Upper lobe of right lung (tissue), 1 donor: ENCODE data around the gene IFITM10. TPM values are rescaled to one million over a fixed set of nuclear protein-coding genes. Genes with fewer than 3 reads are reported as not detected.

Experiments used
- ATAC-seq: fragments of 200-7000 bp; cut with Tn5 transposase; one replicate; pipeline ENCODE4 v1.9.1; 2020; ENCODE audit warnings: mild to moderate bottlenecking, moderate library complexity
- DNase-seq: peaks from one replicate; pipeline ENCODE4 v3.0.0-alpha.2; 2020
- H3K27ac ChIP-seq: fragments of 200-600 bp; one replicate; pipeline ENCODE4 v1.8.0; 2022
- H3K27me3 ChIP-seq: fragments of 200-600 bp; one replicate; pipeline ENCODE4 v1.8.0; 2022; ENCODE audit warnings: mild to moderate bottlenecking
- H3K36me3 ChIP-seq: fragments of 200-600 bp; one replicate; pipeline ENCODE4 v1.8.0; 2022
- H3K4me1 ChIP-seq: fragments of 200-600 bp; one replicate; pipeline ENCODE4 v1.8.0; 2022
- H3K4me3 ChIP-seq: fragments of 200-600 bp; one replicate; pipeline ENCODE4 v1.8.0; 2022; ENCODE audit warnings: mild to moderate bottlenecking
- H3K9me3 ChIP-seq: fragments of 200-600 bp; one replicate; pipeline ENCODE4 v1.8.0; 2022
- CTCF ChIP-seq: fragments of 200-600 bp; IDR thresholded peaks from one replicate; pipeline ENCODE4 v1.8.0; 2022; ENCODE audit warnings: antibody characterized with exemption
- intact Hi-C: fragments of 100-400 bp; cut with DNase I; formaldehyde crosslinking; loops from one replicate; pipeline ENCODE4 v1.11.0; 2022
- total RNA-seq: library from RNA; stranded (reverse); fragmentation: NEBNext Ultra II Directional; extraction: Animal tissue kit (Norgen Biotek cat#: 25700); gene quantifications from one replicate; pipeline ENCODE4 v1.2.1, GENCODE V29; 2021
- donor health status: DM: no; HTN: yes; CAD: no; lungs with severe emphysema.

IFITM10 gene
- total RNA-seq, 1 donor from 2014 or later = 7.9 TPM

DNA sequence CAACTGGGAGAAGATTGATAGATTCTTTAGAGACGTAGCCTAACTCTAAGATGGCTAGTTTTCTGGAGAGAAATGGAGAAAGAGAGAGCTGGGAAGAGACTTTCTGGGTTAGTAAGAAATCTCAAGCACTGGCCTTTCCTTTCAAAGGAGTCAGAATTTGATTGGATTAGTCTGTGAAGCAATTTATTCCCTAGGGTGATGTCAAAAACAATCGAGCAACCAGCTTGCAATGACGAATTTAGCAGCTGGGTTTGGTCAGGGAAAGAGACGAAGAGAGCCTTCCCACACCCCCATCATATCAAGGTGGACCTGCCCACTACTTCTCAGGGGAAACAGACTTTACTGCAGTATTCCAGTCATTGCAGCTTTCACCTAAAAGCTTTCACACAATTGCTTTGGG is 42.6 kb downstream of the IFITM10 start:
- Histone ChIP-seq H3K27me3 (peaks cover 14% of the 10 kb centered on the region), H3K4me1 (no peaks in the 10 kb centered on the region), H3K9me3 (no peaks in the 10 kb centered on the region), H3K27ac (no peak overlapping the region), H3K36me3 (no peaks in the 10 kb centered on the region), H3K4me3 (no peak overlapping the region)
- ATAC-seq (no peak), DNase-seq (no peak)
- intact Hi-C loops = no loop called here
- TF ChIP-seq CTCF = no peak

GRCh38 chr11:1706634-1707400 is 43.6 kb downstream of the IFITM10 start:
- H3K4me3 ChIP-seq = no peak overlapping the region
- no peaks in the 10 kb centered on the region for H3K4me1 ChIP-seq
- H3K27me3 ChIP-seq = peaks cover 11% of the 10 kb centered on the region
- intact Hi-C loops = no loop called here
- H3K36me3 ChIP-seq = no peaks in the 10 kb centered on the region
- no peaks in the 10 kb centered on the region for H3K9me3 ChIP-seq
- peak; percentile 26 for TF ChIP-seq CTCF
- ATAC-seq = peak; percentile 59
- DNase-seq = no peak
- no peak overlapping the region for H3K27ac ChIP-seq

DNA sequence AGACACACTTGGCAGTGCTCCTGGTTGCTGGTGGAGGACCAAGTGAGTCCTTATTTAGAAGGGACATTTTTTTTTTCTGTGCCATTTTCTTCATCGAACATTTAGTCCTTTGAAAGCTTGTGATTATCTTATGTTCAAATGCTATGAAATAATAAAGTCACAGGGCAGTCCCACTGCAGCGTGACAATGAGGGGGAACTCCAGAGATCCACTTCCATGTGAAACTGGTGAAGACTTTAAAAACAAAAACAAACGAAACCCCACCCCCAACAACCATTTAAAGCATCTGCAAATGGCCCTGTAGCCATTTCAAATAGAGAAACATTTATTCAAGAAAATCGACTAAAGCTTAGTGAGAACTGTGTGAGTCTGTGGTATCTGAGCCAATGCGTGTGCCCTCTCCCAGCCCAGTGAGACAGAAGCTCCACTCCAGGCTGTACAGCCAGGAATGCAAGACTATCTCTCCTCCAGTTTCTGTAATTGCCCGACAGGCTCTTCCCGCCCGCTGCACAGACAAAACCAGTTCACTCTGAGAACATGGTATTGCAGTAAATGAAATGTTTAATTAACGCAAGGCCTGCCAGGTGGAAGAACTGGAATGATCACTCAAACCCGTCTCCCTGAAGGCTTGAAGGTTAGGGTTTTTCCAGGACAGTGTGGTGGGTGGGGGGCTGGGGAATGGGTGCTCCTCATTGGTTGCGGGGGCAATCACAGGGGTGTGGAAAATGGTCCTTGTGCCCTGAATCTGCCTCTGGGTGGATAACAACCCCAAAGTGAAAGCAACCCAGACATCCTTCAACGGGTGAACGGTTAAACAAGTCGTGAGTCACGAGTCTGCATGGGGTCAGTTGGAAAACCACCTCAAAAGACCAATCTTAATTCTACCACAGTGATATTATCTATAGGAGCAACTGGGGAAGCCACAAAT is 45.0 kb downstream of the IFITM10 start:
- no peak for ATAC-seq

DNA sequence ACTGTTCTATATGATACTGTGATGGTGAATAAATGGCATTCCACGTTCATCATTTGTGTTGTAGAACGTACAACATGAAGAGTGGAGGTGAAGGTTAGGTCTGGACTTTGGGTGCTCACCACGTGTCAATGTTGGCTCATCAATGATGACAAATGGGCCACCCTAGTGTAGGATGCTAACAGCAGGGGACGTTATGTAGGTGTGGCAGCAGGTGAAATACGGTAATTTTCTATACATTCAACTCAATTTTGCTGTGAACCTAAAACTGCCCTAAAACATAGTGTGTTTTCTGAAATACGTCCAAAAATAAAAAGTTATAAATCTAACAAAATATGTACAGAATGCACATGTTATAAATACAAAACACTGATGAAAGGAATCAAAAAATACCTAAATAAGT is 47.2 kb downstream of the IFITM10 start:
- TF ChIP-seq CTCF = no peak
- H3K27ac ChIP-seq = no peak overlapping the region
- intact Hi-C loops = no loop called here
- peaks cover 5% of the 10 kb centered on the region for H3K27me3 ChIP-seq
- DNase-seq (no peak), ATAC-seq (no peak)
- H3K9me3 ChIP-seq = no peaks in the 10 kb centered on the region
- H3K4me1 ChIP-seq = no peaks in the 10 kb centered on the region
- H3K4me3 ChIP-seq = no peak overlapping the region
- no peaks in the 10 kb centered on the region for H3K36me3 ChIP-seq

More for the DNA sequence above, 45.0 kb downstream of the IFITM10 start:
- H3K27ac ChIP-seq = no peak overlapping the region
- no peaks in the 10 kb centered on the region for H3K36me3 ChIP-seq
- H3K4me1 ChIP-seq = no peaks in the 10 kb centered on the region
- no peak for TF ChIP-seq CTCF
- no peaks in the 10 kb centered on the region for H3K9me3 ChIP-seq
- intact Hi-C loops = no loop called here
- peaks cover 5% of the 10 kb centered on the region for H3K27me3 ChIP-seq
- no peak for DNase-seq
- no peak overlapping the region for H3K4me3 ChIP-seq

DNA sequence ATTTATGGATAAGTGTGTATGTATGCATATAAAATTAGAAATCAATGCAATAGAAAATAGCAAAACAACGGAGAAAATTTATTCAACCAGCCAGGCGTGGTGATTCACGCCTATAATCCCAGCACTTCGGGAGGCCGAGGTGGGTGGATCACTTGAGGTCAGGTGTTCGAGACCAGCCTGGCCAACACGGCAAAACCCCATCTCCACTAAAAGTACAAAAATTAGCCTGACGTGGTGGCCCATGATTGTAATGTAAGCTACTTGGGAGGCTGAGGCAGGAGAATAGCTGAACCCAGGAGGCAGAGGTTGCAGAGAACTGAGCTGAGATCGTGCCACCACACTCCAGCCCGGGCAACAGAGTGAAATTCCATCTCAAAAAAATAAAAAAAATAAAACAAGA is 47.9 kb downstream of the IFITM10 start:
- Histone ChIP-seq H3K27me3 (peaks cover 5% of the 10 kb centered on the region), H3K27ac (no peak overlapping the region), H3K4me3 (no peak overlapping the region), H3K36me3 (no peaks in the 10 kb centered on the region), H3K9me3 (no peaks in the 10 kb centered on the region), H3K4me1 (no peaks in the 10 kb centered on the region)
- ATAC-seq = no peak
- no peak for TF ChIP-seq CTCF
- intact Hi-C loops = no loop called here
- no peak for DNase-seq
